ENCODE measurements around the gene MYO1A.

- TF ChIP-seq CTCF (IDR thresholded peaks at IDR 0.05; ENCODE audit: low read depth, low read length): no peak
- no peak for TF ChIP-seq EZH2phosphoT487 (IDR thresholded peaks at IDR 0.05; ENCODE audit: low read depth)
Measured at GRCh38 chr12:56995930-56996496, 53.9 kb downstream of the MYO1A start.
